GM18502 (cell line): ENCODE data around the gene MCRS1.

Experiments
- ATAC-seq: cut with Tn5 transposase; IDR thresholded peaks from one replicate; pipeline ENCODE4 v1.9.1; 2021; ENCODE audit warnings: mild to moderate bottlenecking; ENCODE audit not compliant: unreplicated experiment, poor library complexity

The MCRS1 gene

GRCh38 chr12:49583366-49584094, 15.6 kb upstream of the MCRS1 start:
- no peak for ATAC-seq

- no peak for ATAC-seq
Observed at GRCh38 chr12:49582850-49583249, 14.9 kb upstream of the MCRS1 start.

- no peak for ATAC-seq
Observed at GRCh38 chr12:49582201-49582600, 14.3 kb upstream of the MCRS1 start.

- ATAC-seq = no peak
Observed at GRCh38 chr12:49580572-49581535, 12.9 kb upstream of the MCRS1 start.

GRCh38 chr12:49578471-49579112, 10.7 kb upstream of the MCRS1 start:
- ATAC-seq = no peak

GRCh38 chr12:49577589-49578315, 9.8 kb upstream of the MCRS1 start:
- no peak for ATAC-seq

- ATAC-seq = no peak
Observed at GRCh38 chr12:49568442-49569162, 660 bp upstream of the MCRS1 start.

GRCh38 chr12:49567302-49567610, 686 bp downstream of the MCRS1 start:
- peak; percentile 5 for ATAC-seq

GRCh38 chr12:49566361-49566760, 1.6 kb downstream of the MCRS1 start:
- no peak for ATAC-seq

- ATAC-seq = no peak
Observed at GRCh38 chr12:49565406-49566265, 2.3 kb downstream of the MCRS1 start.

- no peak for ATAC-seq
Observed at GRCh38 chr12:49564686-49565405, 3.1 kb downstream of the MCRS1 start.

GRCh38 chr12:49563951-49564685, 3.8 kb downstream of the MCRS1 start:
- ATAC-seq = no peak

GRCh38 chr12:49562831-49563230, 5.1 kb downstream of the MCRS1 start:
- no peak for ATAC-seq

GRCh38 chr12:49562233-49562632, 5.7 kb downstream of the MCRS1 start:
- no peak for ATAC-seq

GRCh38 chr12:49560695-49561094, 7.2 kb downstream of the MCRS1 start:
- no peak for ATAC-seq

- ATAC-seq = no peak
Observed at GRCh38 chr12:49559011-49559675, 8.8 kb downstream of the MCRS1 start.

GRCh38 chr12:49558526-49558925, 9.4 kb downstream of the MCRS1 start:
- ATAC-seq = no peak
